Parathyroid adenoma (tissue), 2 donors: ENCODE results near the gene NAV3.

Experiments
- H2AFZ ChIP-seq: fragments of 300-600 bp; sonication (generic); one replicate; pipeline ENCODE4 v1.7.0; 2017; ENCODE audit warnings: antibody characterized with exemption, mild to moderate bottlenecking
- H3K27ac ChIP-seq: fragments of 300-600 bp; sonication (generic); one replicate; pipeline ENCODE4 v1.7.0; 2017
- H3K27me3 ChIP-seq: fragments of 300-600 bp; sonication (generic); one replicate; pipeline ENCODE4 v1.7.0; 2017; ENCODE audit warnings: low read length; ENCODE audit not compliant: control insufficient read depth, insufficient read depth
- H3K36me3 ChIP-seq: fragments of 300-600 bp; sonication (generic); one replicate; pipeline ENCODE4 v1.7.0; 2017; ENCODE audit warnings: low read length; ENCODE audit not compliant: control insufficient read depth, insufficient read depth
- H3K4me1 ChIP-seq: fragments of 300-600 bp; sonication (generic); one replicate; pipeline ENCODE4 v1.7.0; 2017; ENCODE audit warnings: control low read depth
- H3K4me2 ChIP-seq: fragments of 300-600 bp; sonication (generic); one replicate; pipeline ENCODE4 v1.7.0; 2017; ENCODE audit warnings: low read length
- H3K4me3 ChIP-seq: fragments of 300-600 bp; sonication (generic); one replicate; pipeline ENCODE4 v1.7.0; 2017; ENCODE audit warnings: low read depth, low read length
- H3K79me2 ChIP-seq: fragments of 300-600 bp; sonication (generic); one replicate; pipeline ENCODE4 v1.7.0; 2017; ENCODE audit warnings: control low read depth
- H3K9ac ChIP-seq: fragments of 300-600 bp; sonication (generic); one replicate; pipeline ENCODE4 v1.7.0; 2017; ENCODE audit warnings: mild to moderate bottlenecking
- H3K9me3 ChIP-seq: fragments of 300-600 bp; sonication (generic); one replicate; pipeline ENCODE4 v1.7.0; 2017; ENCODE audit warnings: low read length; ENCODE audit not compliant: control insufficient read depth
- TF ChIP-seq, protein P1 (sequence below): fragments of 300-600 bp; sonication (generic); IDR thresholded peaks from one replicate; pipeline ENCODE4 v1.7.0; 2017; ENCODE audit warnings: antibody characterized with exemption, mild to moderate bottlenecking
- donor health status: primary hyperparathyroidism.

NAV3 gene

DNA sequence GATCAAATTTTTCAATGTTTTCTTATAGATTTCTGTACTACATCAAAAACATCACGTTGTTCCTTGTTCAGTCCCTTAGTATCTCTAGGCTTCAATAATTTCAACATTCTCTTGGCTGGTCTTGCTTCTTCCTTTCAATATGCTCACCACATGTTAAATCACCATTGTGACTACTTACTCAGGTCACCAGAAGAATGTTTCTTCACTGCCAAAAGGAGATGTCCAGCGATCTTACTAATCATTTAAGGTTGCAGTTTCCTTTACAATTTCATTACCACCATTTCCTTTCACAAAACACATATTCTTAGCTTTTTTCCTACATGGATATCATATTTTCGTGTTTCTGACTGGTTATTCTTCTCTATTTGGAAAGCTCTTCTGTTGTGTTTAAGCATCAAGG, 363.8 kb downstream of the NAV3 start:
- Histone ChIP-seq H3K9ac (no peak overlapping the region), H3K36me3 (no peaks in the 10 kb centered on the region), H3K27ac (no peak overlapping the region), H3K9me3 (no peaks in the 10 kb centered on the region), H3K4me1 (no peaks in the 10 kb centered on the region), H3K27me3 (no peaks in the 10 kb centered on the region), H3K4me2 (no peak overlapping the region), H2AFZ (no peak overlapping the region), H3K4me3 (no peak overlapping the region), H3K79me2 (no peaks in the 10 kb centered on the region)
- TF ChIP-seq, protein P1, sequence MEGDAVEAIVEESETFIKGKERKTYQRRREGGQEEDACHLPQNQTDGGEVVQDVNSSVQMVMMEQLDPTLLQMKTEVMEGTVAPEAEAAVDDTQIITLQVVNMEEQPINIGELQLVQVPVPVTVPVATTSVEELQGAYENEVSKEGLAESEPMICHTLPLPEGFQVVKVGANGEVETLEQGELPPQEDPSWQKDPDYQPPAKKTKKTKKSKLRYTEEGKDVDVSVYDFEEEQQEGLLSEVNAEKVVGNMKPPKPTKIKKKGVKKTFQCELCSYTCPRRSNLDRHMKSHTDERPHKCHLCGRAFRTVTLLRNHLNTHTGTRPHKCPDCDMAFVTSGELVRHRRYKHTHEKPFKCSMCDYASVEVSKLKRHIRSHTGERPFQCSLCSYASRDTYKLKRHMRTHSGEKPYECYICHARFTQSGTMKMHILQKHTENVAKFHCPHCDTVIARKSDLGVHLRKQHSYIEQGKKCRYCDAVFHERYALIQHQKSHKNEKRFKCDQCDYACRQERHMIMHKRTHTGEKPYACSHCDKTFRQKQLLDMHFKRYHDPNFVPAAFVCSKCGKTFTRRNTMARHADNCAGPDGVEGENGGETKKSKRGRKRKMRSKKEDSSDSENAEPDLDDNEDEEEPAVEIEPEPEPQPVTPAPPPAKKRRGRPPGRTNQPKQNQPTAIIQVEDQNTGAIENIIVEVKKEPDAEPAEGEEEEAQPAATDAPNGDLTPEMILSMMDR, result no peak

DNA sequence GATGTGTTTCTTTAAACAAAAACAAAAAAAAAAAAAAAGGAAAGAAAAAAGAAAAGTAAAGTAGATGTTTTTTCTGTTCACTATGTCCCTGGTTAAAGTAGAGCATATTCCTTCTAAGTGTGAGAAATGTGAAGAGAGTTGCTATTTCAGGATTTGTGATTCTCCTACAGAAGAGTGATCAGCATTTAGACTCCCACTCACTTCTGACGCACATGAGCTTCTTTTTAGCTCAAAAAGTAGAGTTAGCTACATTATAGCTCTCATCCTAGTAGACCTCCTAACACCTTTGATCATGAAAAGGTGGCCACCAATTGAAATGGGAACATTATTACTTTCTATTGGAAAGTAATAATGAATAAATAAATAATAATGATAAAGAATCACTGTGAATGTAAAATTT, 368.2 kb downstream of the NAV3 start:
- no peaks in the 10 kb centered on the region for H3K36me3 ChIP-seq
- no peak overlapping the region for H3K27ac ChIP-seq
- H3K4me1 ChIP-seq, result no peaks in the 10 kb centered on the region
- no peak overlapping the region for H3K4me2 ChIP-seq
- H3K9me3 ChIP-seq, result no peaks in the 10 kb centered on the region
- no peak overlapping the region for H2AFZ ChIP-seq
- no peak overlapping the region for H3K9ac ChIP-seq
- TF ChIP-seq, protein P1, result no peak
- H3K27me3 ChIP-seq, result no peaks in the 10 kb centered on the region
- no peaks in the 10 kb centered on the region for H3K79me2 ChIP-seq
- H3K4me3 ChIP-seq, result no peak overlapping the region

DNA sequence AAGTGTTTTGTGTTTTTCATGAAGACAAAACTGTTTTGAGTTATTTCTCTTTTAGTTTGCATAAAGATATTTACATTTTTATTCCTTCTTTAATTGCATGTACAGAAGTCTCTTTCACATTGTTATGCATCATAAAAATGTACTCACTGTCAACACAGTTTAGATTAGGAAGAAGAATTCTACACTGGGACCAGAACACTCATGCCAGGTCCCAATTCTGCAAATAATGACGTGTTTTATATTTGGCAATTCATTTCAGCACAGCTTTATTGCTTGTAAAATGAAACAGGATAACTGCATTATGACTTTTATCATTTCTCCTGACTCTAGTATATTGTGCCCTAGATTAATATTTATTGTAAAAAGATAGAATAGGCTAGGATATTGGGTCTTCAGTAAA, 369.2 kb downstream of the NAV3 start:
- TF ChIP-seq, protein P1, result no peak
- no peak overlapping the region for H3K27ac ChIP-seq
- no peaks in the 10 kb centered on the region for H3K79me2 ChIP-seq
- H3K4me3 ChIP-seq, result no peak overlapping the region
- H3K4me2 ChIP-seq, result no peak overlapping the region
- no peaks in the 10 kb centered on the region for H3K36me3 ChIP-seq
- H3K27me3 ChIP-seq, result no peaks in the 10 kb centered on the region
- no peak overlapping the region for H2AFZ ChIP-seq
- H3K9ac ChIP-seq, result no peak overlapping the region
- no peaks in the 10 kb centered on the region for H3K4me1 ChIP-seq
- no peaks in the 10 kb centered on the region for H3K9me3 ChIP-seq

DNA sequence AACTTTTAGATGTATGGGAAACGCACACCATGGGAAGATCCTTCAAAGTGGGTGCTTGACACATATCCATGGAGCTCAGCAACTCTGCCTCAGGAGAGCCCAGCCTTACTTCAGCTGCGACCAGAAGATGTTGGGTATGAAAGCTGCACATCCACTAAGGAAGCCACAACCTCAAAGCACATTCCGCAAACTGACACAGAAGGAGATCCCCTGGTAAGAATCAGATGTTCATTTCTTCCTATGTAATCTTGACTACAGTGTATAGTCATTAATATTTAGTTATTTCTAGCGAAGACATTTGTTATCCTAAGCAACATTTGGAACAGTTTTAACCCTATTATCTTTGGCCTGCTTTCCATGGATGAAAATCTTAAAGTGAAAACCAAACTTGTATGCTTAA, 374.2 kb downstream of the NAV3 start:
- no peaks in the 10 kb centered on the region for H3K36me3 ChIP-seq
- H3K4me1 ChIP-seq, result no peaks in the 10 kb centered on the region
- no peak overlapping the region for H3K27ac ChIP-seq
- TF ChIP-seq, protein P1, result no peak
- H3K9ac ChIP-seq, result no peak overlapping the region
- H3K4me2 ChIP-seq, result no peak overlapping the region
- H3K79me2 ChIP-seq, result no peaks in the 10 kb centered on the region
- no peaks in the 10 kb centered on the region for H3K9me3 ChIP-seq
- no peaks in the 10 kb centered on the region for H3K27me3 ChIP-seq
- no peak overlapping the region for H3K4me3 ChIP-seq
- H2AFZ ChIP-seq, result no peak overlapping the region

DNA sequence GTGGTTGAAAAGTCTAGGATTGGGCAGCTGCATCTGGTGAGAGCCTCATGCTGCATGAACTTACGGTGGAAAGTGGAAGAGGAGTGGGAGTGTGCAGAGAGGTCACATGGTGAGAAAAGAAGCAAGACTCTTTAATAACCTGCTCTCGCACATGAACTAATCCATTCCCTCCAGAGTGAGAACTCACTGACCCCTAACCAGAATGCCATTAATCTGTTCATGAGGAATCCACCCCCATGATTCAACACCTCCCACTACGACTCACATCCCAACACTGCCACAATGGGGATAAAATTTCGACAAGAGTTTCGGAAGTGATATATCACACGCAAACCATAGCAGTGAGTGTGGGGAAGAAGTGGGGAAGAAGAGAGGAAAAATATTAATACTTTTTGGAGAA, 377.4 kb downstream of the NAV3 start:
- Histone ChIP-seq H3K27me3 (no peaks in the 10 kb centered on the region), H3K36me3 (no peaks in the 10 kb centered on the region)
- TF ChIP-seq, protein P1, result no peak

More for the DNA sequence above, 377.4 kb downstream of the NAV3 start:
- Histone ChIP-seq H3K9me3 (no peaks in the 10 kb centered on the region), H3K27ac (no peak overlapping the region), H3K4me3 (no peak overlapping the region), H3K9ac (no peak overlapping the region), H3K4me2 (no peak overlapping the region), H2AFZ (no peak overlapping the region), H3K4me1 (no peaks in the 10 kb centered on the region), H3K79me2 (no peaks in the 10 kb centered on the region)
